Hypothalamus (tissue), 51 donors: ENCODE measurements around the gene CSDE1.
"Not testable (repeated sequence)": the region's sequence is repeated elsewhere in the genome, so short reads cannot be mapped to it uniquely, and the experiment has no call there.

Source experiments
- DNase-seq, 51 donors: peaks; one replicate each; lab custom pipeline; 2025; lab: John Stamatoyannopoulos, UW

CSDE1 gene

GRCh38 chr1:114757455-114758255 lies at the start of gene CSDE1:
Gene CSDE1 (minus strand): TSS chr1:114757984. CDS start chr1:114739890, 18,094 bp downstream.
- peak; percentile 74 to 97 (median 91) for DNase-seq

DNA sequence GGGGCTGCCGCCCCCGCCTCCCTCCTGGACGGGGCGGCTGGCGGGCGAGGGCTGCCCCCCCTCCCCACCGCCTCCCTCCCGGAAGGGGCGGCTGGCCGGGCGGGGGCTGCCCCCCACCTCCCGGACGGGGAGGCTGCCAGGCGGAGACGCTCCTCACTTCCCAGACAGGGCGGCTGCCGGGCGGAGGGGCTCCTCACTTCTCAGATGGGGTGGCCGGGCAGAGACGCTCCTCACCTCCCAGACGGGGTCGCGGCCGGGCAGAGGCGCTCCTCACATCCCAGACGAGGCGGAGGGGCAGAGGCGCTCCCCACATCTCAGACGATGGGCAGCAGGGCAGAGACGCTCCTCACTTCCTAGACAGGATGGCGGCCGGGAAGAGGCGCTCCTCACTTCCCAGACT lies 46.7 kb upstream of the CSDE1 start:
- not testable (repeated sequence) for DNase-seq

DNA sequence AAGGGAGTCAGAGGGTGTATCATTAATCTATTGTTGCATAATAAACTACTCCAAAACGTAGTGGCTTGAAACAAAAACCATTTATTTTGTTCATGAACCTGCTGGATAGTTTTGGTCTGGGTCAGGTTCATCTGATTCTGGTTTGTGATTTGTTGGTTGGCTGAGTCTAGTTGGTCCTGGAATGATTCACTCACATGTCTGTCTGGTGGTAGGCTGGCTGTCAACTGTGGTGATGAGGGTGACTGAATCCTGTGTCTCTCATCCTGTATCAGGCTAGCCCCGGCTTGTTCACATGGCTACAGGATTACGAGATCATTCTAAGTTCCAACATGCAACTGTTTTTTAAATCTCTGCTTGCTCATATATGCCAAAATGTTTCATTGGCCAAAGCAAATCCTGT lies 45.2 kb upstream of the CSDE1 start:
- DNase-seq, result no peak

DNA sequence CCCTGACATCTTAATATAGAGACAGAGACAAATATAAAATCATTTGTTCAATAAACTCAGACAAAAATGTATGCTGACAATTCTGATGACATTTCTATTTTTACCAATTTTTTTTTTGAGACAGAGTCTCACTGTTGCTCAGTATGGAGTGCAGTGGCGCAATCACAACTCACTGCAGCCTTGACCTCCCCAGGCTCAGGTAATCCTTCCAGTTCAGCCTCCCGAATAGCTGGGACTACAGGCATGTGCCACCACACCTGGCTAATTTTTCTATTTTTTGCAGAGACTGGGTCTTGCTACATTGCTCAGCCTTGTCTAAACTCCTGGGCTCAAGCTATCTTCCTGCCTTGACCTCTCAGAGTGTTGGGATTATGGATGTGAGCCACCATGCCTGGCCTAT lies 36.3 kb upstream of the CSDE1 start:
- DNase-seq, result no peak

- DNase-seq, result not testable (repeated sequence)
Measured at GRCh38 chr1:114790581-114790980, 32.8 kb upstream of the CSDE1 start.

DNA sequence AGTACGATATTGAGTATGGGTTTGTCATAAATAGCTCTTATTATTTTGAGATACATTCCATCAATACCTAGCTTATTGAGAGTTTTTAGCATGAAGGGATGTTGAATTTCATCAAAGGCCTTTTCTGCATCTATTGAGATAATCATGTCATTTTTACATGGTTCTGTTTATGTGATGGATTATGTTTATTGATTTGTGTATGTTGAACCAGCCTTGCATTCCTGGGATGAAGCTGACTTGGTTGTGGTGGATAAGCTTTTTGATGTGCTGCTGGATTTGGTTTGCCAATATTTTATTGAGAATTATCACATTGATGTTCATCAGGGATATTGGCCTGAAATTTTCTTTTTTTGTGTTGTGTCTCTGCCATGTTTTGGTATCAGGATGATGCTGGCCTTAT lies 28.7 kb upstream of the CSDE1 start:
- not testable (repeated sequence) for DNase-seq

GRCh38 chr1:114782476-114782875 lies 24.7 kb upstream of the CSDE1 start:
- DNase-seq, result no peak

DNA sequence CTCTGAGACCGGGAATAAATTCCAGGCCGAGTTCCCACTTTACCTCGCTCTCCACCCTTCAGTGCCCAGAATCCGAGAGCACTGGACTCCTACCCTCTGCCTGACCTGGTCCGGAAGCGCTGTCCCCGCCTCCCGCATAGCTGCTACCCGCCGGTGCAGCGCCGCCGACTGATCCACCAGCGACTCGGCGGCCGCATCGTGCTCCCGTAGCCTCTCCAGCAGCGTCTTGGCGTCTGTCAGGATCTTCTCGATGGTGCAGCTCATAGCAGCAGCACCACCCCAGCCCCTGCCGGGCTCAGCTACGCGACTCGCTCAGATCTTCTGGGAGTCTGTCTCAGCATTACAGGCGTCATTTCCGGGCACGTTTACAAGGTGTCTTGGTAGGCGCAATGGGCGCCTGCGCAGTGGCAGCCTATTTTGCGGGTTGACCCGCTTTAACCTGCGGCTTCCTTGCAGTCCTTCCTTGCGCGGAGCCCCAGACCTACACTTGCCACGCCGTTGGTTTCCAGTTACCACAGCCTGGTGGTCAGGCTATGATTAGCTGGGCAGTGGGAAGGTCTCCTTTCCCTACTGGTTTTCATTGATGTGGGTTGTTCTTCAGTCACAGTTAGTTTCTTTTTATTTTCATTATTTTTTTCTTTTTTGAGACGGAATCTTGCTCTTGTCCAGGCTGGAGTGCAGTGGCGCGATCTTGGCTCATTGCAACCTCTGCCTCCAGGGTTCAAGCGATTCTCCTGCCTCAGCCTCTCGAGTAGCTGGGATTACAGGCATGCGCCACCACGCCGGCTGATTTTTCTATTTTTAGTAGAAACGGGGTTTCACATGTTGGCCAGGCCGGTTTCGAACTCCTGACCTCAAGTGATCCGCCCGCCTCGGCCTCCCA lies 22.8 kb upstream of the CSDE1 start, which contains the start of gene SIKE1:
SIKE1 (minus strand) TSS at position 342 of the 883 bp plus-strand sequence; CDS start at position 264, 78 bp downstream.
- peak; percentile 41 to 94 (median 85) for DNase-seq

DNA sequence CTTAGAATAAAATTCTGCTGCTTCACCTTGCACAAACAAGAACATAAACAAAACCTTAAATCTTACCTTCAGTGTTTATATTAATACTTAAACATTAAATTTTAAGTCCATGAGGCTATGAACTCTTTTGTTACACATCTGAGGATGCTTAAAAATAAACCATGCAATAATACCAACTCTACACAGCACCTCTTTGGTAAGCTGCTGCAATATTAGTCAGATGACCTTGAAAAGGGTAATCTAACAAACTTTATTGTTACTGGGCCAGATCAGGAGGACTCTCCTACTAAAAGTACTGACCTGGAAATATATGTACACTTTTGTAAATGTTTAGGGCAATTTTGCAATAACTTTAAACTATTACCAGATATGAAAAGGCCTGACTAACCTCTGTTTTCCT lies 21.9 kb upstream of the CSDE1 start:
- no peak for DNase-seq

GRCh38 chr1:114776726-114777125 lies 18.9 kb upstream of the CSDE1 start:
- not testable (repeated sequence) for DNase-seq

DNA sequence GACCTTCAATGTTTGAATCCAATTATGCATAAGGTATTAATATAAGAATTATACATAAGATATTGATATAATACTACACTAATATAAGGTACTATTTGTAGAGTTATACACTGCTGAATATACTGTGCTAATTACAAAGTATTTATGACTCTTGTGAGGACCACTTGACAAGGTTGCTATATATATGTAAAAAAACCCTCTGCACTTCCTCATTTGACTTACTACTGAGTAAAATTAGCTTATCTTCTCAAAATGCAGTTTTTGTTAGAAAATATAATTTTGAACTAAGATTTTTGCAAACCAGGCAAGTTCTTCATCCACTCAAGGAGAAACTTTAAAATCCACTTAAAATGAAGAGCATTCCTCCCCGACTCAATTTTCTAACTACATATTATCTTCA lies 14.2 kb upstream of the CSDE1 start:
- DNase-seq, result no peak

DNA sequence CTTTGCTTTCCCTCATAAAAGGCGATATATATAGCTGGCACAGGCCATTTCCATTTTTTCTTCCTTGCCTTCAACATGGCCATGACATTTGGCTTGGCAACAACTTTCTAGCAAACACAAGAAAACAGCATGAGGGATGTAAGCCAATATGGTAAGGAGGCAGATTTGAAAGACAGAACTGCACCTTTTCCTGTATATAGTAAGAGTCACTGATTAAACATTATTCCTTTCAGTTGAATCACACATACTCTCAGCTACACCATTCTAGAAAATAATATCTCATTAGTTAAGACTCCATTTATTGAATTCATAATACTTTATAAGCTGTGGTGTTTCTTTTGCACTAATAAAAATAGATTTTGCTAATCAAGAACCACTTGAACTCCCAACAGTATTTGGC lies 13.2 kb upstream of the CSDE1 start:
- no peak for DNase-seq

- DNase-seq, result no peak
Measured at GRCh38 chr1:114764689-114765088, 6.9 kb upstream of the CSDE1 start.

GRCh38 chr1:114758256-114758832 lies 560 bp upstream of the CSDE1 start:
- DNase-seq, result peak in 1 of 51 donors; percentile 45

DNA sequence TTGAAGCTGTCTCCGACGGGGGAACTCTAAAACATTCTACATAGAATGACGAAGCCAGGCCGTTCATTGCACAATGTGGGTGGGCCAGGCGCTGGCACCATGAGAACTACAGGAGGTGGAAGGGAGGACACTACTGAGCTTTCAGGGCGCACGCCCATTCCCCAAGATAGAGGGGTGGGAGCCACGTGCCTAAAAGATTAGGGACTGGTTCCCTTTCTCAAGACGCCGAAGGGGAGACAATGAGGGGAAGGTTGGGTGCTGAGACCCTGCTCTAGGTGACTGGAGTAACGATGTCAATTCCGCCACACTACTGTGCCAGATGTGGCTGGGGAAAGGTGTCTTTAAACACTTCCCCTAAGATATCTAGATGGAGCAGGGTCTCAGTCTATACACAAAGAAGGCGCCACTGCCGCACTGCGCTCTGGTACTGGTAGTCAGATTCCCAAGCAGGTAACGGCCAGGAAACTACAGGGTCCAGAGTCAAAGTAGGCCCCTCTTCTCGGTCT lies 782 bp downstream of the CSDE1 start:
- DNase-seq, result no peak

DNA sequence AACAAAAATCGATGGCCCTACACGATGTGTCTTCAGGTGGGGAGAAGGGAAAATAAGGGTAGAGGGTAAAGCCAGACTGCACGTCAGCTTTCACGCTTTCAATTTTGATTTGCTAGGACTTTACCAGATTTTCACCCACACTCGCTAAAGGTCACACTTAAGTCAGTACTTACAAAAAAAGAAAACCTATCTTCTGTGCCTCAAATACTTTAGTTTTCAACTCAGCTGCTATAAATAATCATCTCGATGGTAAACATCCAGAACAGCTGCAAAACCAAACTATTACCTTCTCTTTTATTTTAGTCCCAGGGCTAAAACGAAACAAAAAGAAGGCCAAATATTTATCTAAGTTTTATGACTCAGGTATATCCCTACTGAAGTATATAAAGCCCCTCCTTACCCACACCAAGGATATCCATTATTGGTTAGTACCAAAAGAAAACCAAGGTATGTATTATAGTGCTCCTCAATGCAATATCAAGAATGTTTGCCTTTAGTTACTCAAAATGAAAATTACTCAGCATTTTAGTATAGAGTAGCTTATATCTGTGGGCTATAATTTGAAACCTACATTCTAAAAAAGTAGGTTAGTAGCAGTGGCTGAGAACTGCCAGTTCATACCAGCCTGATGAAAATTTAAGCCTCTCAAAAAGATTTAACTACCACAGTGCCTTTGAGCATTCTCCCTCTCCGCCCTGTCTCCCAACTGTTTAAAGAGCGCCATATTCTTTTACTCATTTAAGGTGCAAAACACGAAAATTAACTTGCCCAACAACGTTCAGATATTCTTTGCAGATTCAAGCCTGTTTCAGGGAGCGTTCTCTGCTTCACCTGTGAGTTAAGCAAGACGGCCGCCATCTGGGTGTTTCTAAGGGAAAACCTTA lies 1.5 kb downstream of the CSDE1 start:
- DNase-seq, result no peak

GRCh38 chr1:114755006-114755931 lies 2.5 kb downstream of the CSDE1 start:
- no peak for DNase-seq

- DNase-seq, result not testable (repeated sequence)
Measured at GRCh38 chr1:114753702-114754101, 4.1 kb downstream of the CSDE1 start.

- no peak for DNase-seq
Measured at GRCh38 chr1:114753143-114753542, 4.6 kb downstream of the CSDE1 start.
